ENCODE measurements around the gene DMD. TPM values are rescaled to one million over a fixed set of nuclear protein-coding genes. Genes with fewer than 3 reads are reported as not detected.

The DMD gene
- total RNA-seq, 1 experiment from 2014 or later, result 2.2 TPM

DNA sequence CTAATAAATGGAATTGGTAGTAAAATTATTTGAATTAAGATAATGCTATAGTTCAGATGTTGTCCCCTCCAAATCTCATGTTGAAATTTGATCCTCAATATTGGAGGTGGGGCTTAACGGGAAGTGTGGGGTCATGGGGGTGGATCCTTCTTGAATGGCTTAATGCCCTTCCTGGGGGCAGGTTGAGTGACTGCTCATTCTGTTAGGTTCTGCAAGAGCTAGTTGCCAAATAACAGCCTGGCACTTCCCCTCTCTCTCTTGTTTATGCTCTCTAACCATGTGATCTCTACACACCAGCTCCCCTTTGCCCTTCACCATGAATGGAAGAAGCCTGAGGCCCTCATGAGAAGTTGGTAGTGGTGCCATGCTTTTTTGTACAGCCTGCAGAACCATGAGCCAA is 1414.7 kb downstream of the DMD start:
- no peaks in the 10 kb centered on the region for H3K9me3 ChIP-seq (ENCODE audit: control insufficient read depth, insufficient read depth, low read depth, low read length)
- intact Hi-C loops (cut with micrococcal nuclease; ENCODE audit: unreplicated experiment), result no loop called here
- no peak overlapping the region for H3K27ac ChIP-seq (ENCODE audit: low read length)
- CTCF ChIA-PET, result no interaction called here
- no peaks in the 10 kb centered on the region for H3K27me3 ChIP-seq (ENCODE audit: control insufficient read depth, insufficient read depth, low read length)
- no peak overlapping the region for H3K4me3 ChIP-seq (ENCODE audit: low read depth in 2 of 2, low read length in 2 of 2)
- POLR2A ChIA-PET, result no interaction called here
- BruUV-seq (replicated peaks), result no TSS peak
- no peaks in the 10 kb centered on the region for H3K4me1 ChIP-seq (ENCODE audit: control insufficient read depth, insufficient read depth, low read length)
- DNase-seq (ENCODE audit: low read depth, low spot score), result no peak
- TF ChIP-seq, protein P1, sequence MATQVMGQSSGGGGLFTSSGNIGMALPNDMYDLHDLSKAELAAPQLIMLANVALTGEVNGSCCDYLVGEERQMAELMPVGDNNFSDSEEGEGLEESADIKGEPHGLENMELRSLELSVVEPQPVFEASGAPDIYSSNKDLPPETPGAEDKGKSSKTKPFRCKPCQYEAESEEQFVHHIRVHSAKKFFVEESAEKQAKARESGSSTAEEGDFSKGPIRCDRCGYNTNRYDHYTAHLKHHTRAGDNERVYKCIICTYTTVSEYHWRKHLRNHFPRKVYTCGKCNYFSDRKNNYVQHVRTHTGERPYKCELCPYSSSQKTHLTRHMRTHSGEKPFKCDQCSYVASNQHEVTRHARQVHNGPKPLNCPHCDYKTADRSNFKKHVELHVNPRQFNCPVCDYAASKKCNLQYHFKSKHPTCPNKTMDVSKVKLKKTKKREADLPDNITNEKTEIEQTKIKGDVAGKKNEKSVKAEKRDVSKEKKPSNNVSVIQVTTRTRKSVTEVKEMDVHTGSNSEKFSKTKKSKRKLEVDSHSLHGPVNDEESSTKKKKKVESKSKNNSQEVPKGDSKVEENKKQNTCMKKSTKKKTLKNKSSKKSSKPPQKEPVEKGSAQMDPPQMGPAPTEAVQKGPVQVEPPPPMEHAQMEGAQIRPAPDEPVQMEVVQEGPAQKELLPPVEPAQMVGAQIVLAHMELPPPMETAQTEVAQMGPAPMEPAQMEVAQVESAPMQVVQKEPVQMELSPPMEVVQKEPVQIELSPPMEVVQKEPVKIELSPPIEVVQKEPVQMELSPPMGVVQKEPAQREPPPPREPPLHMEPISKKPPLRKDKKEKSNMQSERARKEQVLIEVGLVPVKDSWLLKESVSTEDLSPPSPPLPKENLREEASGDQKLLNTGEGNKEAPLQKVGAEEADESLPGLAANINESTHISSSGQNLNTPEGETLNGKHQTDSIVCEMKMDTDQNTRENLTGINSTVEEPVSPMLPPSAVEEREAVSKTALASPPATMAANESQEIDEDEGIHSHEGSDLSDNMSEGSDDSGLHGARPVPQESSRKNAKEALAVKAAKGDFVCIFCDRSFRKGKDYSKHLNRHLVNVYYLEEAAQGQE (IDR thresholded peaks at IDR 0.05; ENCODE audit: insufficient read depth in 1 of 2, low read depth in 2 of 2, low read length in 1 of 2), result no peak
- TF ChIP-seq TCF7L2 (IDR thresholded peaks at IDR 0.05; ENCODE audit: low read depth, low read length), result no peak
- no peak for TF ChIP-seq SIN3A (IDR thresholded peaks at IDR 0.05; ENCODE audit: borderline replicate concordance, insufficient read depth, low read depth, low read length)
- no peak for TF ChIP-seq CTCF (IDR thresholded peaks at IDR 0.05)
- no peak for TF ChIP-seq POLR2AphosphoS5 (IDR thresholded peaks at IDR 0.05; ENCODE audit: low read depth, low read length)
- in situ Hi-C loops (cut with HindIII; ENCODE audit: low pct_unique_long_range_greater_than_20kb, low sequenced_read_pairs), result no loop called here
- no peaks in the 10 kb centered on the region for H3K36me3 ChIP-seq (ENCODE audit: control insufficient read depth, insufficient read depth, low read length)
- ATAC-seq, result no peak

DNA sequence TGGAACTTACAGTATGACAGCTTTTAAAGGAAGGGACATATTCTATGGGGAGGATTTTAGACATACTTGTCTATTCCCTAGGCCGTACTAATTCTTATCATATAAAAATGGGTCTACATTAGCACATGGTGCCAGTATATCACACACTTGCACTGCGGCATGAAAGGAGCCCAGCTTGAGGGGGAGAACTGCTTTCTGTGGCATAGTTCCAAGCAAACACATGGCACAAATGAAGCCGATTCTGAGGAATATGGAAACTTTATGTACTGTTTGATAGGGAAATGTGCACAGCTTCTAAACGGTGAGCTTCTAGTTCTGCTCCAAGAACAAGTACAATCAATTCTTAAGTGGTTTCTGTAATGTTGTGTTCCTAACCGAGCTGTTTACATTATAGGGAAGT is 1463.9 kb downstream of the DMD start:
- in situ Hi-C loops (cut with HindIII; ENCODE audit: low pct_unique_long_range_greater_than_20kb, low sequenced_read_pairs) (no loop called here), intact Hi-C loops (cut with micrococcal nuclease; ENCODE audit: unreplicated experiment) (no loop called here)
- no peak for DNase-seq (ENCODE audit: low read depth, low spot score)
- no peaks in the 10 kb centered on the region for H3K36me3 ChIP-seq (ENCODE audit: control insufficient read depth, insufficient read depth, low read length)
- CTCF ChIA-PET, result no interaction called here
- no peak for ATAC-seq
- no peak overlapping the region for H3K27ac ChIP-seq (ENCODE audit: low read length)
- no peaks in the 10 kb centered on the region for H3K9me3 ChIP-seq (ENCODE audit: control insufficient read depth, insufficient read depth, low read depth, low read length)
- POLR2A ChIA-PET, result no interaction called here
- H3K4me1 ChIP-seq (ENCODE audit: control insufficient read depth, insufficient read depth, low read length), result no peaks in the 10 kb centered on the region
- no TSS peak for BruUV-seq (replicated peaks)
- TF ChIP-seq CTCF (IDR thresholded peaks at IDR 0.05) (no peak), SIN3A (IDR thresholded peaks at IDR 0.05; ENCODE audit: borderline replicate concordance, insufficient read depth, low read depth, low read length) (no peak), POLR2AphosphoS5 (IDR thresholded peaks at IDR 0.05; ENCODE audit: low read depth, low read length) (no peak), TCF7L2 (IDR thresholded peaks at IDR 0.05; ENCODE audit: low read depth, low read length) (no peak)
- TF ChIP-seq, protein P1 (IDR thresholded peaks at IDR 0.05; ENCODE audit: insufficient read depth in 1 of 2, low read depth in 2 of 2, low read length in 1 of 2), result no peak
- H3K27me3 ChIP-seq (ENCODE audit: control insufficient read depth, insufficient read depth, low read length), result no peaks in the 10 kb centered on the region
- no peak overlapping the region for H3K4me3 ChIP-seq (ENCODE audit: low read depth in 2 of 2, low read length in 2 of 2)

Measured in Panc1 (cell line).